Measurements from ENCODE around the gene PPP1R36. TPM values are rescaled to one million over a fixed set of nuclear protein-coding genes. Genes with fewer than 3 reads are reported as not detected.

PPP1R36 gene
- total RNA-seq, 2 experiments from 2014 or later, result not detected

DNA sequence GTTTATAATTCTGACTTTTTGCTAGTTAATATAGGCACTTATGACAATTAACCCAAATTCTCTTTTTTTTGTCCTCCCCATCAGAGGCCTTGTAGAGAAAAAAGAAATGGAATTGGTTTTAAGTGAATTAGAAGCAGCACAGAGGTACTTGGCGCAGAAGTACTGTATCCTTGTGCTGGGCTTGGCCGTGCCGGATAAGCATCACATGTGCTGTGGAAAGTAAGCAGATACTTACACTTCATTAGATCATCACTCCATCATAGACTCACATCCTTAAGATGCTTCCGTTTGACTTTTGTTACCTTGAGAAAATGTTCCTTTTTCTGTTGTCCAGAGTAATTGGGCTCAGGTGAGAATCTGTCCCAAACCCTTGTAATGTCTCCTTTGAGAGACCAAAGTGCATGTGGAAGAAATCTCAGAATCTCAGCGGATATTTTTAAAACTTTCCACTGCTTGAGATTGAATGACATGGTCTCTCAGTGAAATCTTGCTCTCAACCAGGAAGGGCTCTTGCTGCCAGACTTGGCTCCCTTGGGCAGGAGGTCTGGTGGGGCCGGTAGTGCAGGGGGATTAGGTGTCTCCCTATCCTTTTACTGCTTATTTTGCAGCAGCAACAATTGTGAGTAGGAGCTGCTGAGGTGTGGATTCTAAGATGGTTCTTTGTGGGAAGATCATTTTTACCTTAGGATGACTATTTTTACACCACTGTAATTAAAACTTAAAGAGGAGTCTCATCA lies 24.8 kb downstream of the PPP1R36 start:
- no peaks in the 10 kb centered on the region for H3K36me3 Mint-ChIP-seq (ENCODE audit: low read depth)
- CTCF ChIA-PET, result interaction anchor here (0.6 kb wide), 1 partner anchor 141 kb away, joined by 3 read pairs; no protein-coding TSS in a partner anchor

DNA sequence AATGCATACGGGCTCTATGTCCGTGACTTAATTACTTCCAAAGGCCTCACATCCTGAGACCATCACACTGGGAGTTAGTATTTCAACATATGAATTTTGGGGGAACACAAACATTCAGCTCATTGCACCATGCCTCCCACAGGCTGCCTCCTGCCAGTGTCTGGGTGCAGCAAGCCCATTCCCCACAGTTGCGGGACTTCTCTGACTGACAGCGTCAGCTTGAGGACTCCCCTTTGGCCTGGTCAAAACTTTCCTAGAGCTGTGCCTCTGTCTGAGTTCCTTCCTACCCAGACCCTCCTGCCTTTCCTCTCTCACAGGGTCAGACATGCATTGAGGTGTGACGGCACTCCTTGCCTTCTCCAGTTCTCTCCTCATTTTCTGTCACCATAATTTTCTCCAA lies 27.4 kb downstream of the PPP1R36 start:
- CTCF ChIA-PET, result interaction anchor here (1.7 kb wide), 1 partner anchor 60 kb away, joined by 3 read pairs; no protein-coding TSS in a partner anchor
- H3K4me3 Mint-ChIP-seq, result no peak overlapping the region
- no peaks in the 10 kb centered on the region for H3K4me1 Mint-ChIP-seq (ENCODE audit: low read depth)
- no peaks in the 10 kb centered on the region for H3K36me3 Mint-ChIP-seq (ENCODE audit: low read depth)
- no peak overlapping the region for H3K27ac Mint-ChIP-seq
- no peaks in the 10 kb centered on the region for H3K9me3 Mint-ChIP-seq
- H3K27me3 Mint-ChIP-seq (ENCODE audit: low read depth), result no peaks in the 10 kb centered on the region
- no peak for DNase-seq
- intact Hi-C loops (cut with micrococcal nuclease), result no loop called here

More for the DNA sequence above, 24.8 kb downstream of the PPP1R36 start:
- no peak for DNase-seq
- intact Hi-C loops (cut with micrococcal nuclease), result no loop called here
- Mint-ChIP-seq H3K9me3 (peaks cover 1% of the 10 kb centered on the region), H3K27me3 (ENCODE audit: low read depth) (no peaks in the 10 kb centered on the region), H3K4me1 (ENCODE audit: low read depth) (no peaks in the 10 kb centered on the region), H3K27ac (no peak overlapping the region), H3K4me3 (no peak overlapping the region)

DNA sequence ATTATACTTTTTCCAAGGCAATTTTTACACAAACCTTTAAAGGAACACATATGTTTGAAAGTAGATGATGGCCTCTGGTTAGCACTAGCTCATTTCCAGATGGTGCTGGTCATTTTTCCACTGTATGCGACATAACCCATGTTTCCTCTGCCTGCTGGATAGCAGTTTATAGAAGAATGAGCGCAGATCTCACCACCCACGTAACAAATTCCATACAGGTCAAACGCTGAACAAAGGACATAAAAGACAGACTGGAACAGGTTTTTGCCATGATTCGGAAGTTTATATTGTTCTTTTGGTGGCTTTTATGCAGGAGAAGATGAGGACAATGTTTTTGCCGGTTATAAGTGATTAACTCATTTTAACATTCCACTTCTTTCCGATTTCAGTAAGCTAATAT lies 30.7 kb downstream of the PPP1R36 start:
- DNase-seq, result no peak
- no peaks in the 10 kb centered on the region for H3K9me3 Mint-ChIP-seq
- H3K36me3 Mint-ChIP-seq (ENCODE audit: low read depth), result no peaks in the 10 kb centered on the region
- H3K27ac Mint-ChIP-seq, result no peak overlapping the region
- no peaks in the 10 kb centered on the region for H3K4me1 Mint-ChIP-seq (ENCODE audit: low read depth)
- H3K4me3 Mint-ChIP-seq, result no peak overlapping the region
- no peaks in the 10 kb centered on the region for H3K27me3 Mint-ChIP-seq (ENCODE audit: low read depth)
- intact Hi-C loops (cut with micrococcal nuclease), result no loop called here
- CTCF ChIA-PET, result no interaction called here

DNA sequence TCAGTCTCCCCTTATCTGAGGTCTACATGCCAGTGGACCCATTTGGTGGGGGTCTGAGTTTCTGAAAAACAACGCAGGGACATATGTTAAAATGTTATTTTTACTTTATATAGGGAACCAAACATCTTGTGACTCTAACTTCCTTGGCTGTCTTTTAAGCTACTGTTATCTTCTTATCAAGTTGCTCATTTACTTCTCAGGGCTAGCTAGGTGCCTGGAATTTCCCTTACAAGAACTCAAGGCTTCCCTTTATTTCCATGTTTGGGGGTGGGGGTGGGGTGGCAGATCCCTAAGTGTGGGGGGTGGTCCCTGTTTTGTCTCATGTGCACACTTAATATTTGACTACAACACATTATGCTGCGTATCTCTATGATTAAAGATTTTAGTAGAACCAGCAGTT lies 31.6 kb downstream of the PPP1R36 start:
- Mint-ChIP-seq H3K27me3 (ENCODE audit: low read depth) (no peaks in the 10 kb centered on the region), H3K9me3 (no peaks in the 10 kb centered on the region), H3K4me3 (no peak overlapping the region), H3K4me1 (ENCODE audit: low read depth) (no peaks in the 10 kb centered on the region), H3K27ac (no peak overlapping the region), H3K36me3 (ENCODE audit: low read depth) (no peaks in the 10 kb centered on the region)
- CTCF ChIA-PET, result interaction anchor here (0.9 kb wide), 1 partner anchor 9 kb away, joined by 3 read pairs; no protein-coding TSS in a partner anchor
- no peak for DNase-seq
- intact Hi-C loops (cut with micrococcal nuclease), result no loop called here

DNA sequence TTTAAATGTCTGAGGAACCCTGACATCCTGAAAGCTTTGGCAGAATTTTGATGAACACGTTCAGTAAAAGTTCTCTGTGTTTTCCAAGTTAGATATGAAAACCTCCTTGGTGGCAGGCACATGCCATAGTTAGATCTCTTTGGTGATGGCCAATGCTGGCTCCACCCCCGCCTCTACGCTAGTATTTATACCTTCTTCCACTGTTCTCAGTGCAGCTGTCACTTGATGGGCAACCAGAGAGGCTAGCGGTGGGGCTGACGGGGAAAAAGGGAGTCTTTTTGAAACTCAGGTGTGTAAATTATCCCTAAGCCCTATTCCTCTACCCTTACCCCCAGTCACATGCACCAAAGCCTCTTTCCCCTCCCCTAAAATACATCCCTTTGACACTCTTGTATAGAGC lies 32.1 kb downstream of the PPP1R36 start:
- Mint-ChIP-seq H3K27ac (no peak overlapping the region), H3K4me3 (no peak overlapping the region), H3K36me3 (ENCODE audit: low read depth) (no peaks in the 10 kb centered on the region), H3K4me1 (ENCODE audit: low read depth) (no peaks in the 10 kb centered on the region), H3K9me3 (no peaks in the 10 kb centered on the region), H3K27me3 (ENCODE audit: low read depth) (no peaks in the 10 kb centered on the region)
- DNase-seq, result no peak
- intact Hi-C loops (cut with micrococcal nuclease), result no loop called here
- CTCF ChIA-PET, result interaction anchor here (0.9 kb wide), 1 partner anchor 9 kb away, joined by 3 read pairs; no protein-coding TSS in a partner anchor

DNA sequence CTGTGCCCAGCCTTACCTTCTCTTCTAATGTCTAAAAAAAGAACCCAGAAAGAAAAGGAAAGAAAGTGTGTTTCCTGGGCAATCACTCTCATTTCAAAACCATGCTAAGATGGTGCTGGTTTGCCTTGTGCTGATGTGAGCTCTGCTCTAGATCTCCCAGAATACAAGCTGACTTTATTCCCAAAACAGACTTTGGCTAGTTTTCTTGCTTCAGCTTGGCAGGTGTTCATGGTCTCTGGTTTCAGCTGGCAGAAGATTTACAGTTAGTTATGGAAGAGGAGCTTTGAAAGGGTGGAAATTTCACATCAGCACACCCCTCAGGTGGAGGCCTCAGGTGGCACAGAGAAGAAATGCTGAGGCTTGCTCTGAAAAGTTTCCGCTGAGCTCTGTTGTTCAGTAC lies 34.4 kb downstream of the PPP1R36 start:
- H3K27ac Mint-ChIP-seq, result no peak overlapping the region
- H3K9me3 Mint-ChIP-seq, result no peaks in the 10 kb centered on the region
- no peaks in the 10 kb centered on the region for H3K27me3 Mint-ChIP-seq (ENCODE audit: low read depth)
- CTCF ChIA-PET, result interaction anchor here (0.9 kb wide), 1 partner anchor 53 kb away, joined by 3 read pairs; no protein-coding TSS in a partner anchor
- H3K36me3 Mint-ChIP-seq (ENCODE audit: low read depth), result no peaks in the 10 kb centered on the region
- intact Hi-C loops (cut with micrococcal nuclease), result no loop called here
- no peaks in the 10 kb centered on the region for H3K4me1 Mint-ChIP-seq (ENCODE audit: low read depth)
- no peak for DNase-seq
- H3K4me3 Mint-ChIP-seq, result no peak overlapping the region

DNA sequence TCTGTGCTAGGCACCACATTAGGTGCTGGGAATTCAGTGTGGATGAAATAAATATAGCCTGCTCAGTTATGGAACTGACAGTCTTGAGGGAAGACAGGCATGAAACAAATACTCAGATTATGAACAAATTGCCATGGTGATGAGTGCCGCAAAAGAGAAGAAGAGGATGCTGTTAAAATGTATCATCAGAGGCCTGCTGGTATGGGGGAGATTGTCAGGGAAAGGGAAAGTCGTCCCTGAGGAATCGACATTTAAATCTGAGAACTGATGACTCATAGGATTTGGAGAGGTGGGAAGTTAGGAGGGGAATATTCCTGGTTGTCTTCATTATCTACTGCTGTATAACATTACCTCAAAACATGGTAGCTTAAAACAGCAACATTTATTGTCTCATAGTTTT lies 42.0 kb downstream of the PPP1R36 start:
- CTCF ChIA-PET, result no interaction called here
- Mint-ChIP-seq H3K27me3 (ENCODE audit: low read depth) (no peaks in the 10 kb centered on the region), H3K4me1 (ENCODE audit: low read depth) (no peaks in the 10 kb centered on the region), H3K36me3 (ENCODE audit: low read depth) (no peaks in the 10 kb centered on the region), H3K27ac (no peak overlapping the region), H3K4me3 (no peak overlapping the region), H3K9me3 (no peaks in the 10 kb centered on the region)
- intact Hi-C loops (cut with micrococcal nuclease), result no loop called here
- DNase-seq, result no peak

DNA sequence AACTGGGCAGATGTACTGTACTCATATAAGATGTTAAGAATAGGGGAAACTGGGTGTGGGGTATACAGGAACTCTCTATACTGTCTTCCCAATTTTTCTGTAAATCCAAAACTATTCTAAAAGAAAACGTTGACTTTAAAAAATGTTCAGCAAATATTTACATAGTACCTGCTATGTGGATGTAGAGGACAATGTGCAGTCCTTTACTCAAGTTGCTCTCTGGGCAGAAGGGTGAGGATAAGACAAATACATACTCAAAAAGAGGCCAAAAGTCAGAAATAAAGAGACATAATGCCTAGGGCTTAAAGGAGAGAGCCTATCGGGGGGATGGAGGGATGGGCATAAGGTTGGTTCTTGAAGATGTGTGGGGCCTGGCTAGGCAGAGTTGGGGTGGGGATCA lies 44.7 kb downstream of the PPP1R36 start:
- no peak for DNase-seq
- Mint-ChIP-seq H3K4me1 (ENCODE audit: low read depth) (no peaks in the 10 kb centered on the region), H3K27me3 (ENCODE audit: low read depth) (peaks cover 6% of the 10 kb centered on the region), H3K4me3 (no peak overlapping the region), H3K36me3 (ENCODE audit: low read depth) (no peaks in the 10 kb centered on the region), H3K9me3 (no peaks in the 10 kb centered on the region), H3K27ac (no peak overlapping the region)
- CTCF ChIA-PET, result no interaction called here
- intact Hi-C loops (cut with micrococcal nuclease), result no loop called here

DNA sequence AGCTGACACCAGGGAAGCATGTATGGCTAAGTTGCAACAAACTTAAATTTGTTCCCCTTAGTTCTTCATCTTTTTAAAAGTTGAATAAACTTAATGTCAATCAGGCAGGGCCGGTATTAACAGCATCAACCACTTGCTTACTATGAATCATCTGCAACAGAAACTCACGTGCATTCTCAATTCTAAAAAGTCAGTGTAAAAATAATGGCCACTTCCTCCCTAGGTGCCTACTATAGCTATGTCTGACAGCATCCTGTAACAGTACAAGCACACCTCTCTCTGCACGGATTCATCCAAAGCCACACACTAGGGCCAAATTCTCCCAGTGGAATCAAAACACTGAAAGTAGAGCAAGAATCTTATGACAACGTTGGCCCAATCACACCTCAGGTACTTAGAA lies 48.6 kb downstream of the PPP1R36 start:
- Mint-ChIP-seq H3K4me3 (no peak overlapping the region), H3K27ac (no peak overlapping the region), H3K9me3 (no peaks in the 10 kb centered on the region), H3K4me1 (ENCODE audit: low read depth) (no peaks in the 10 kb centered on the region), H3K36me3 (ENCODE audit: low read depth) (no peaks in the 10 kb centered on the region), H3K27me3 (ENCODE audit: low read depth) (peaks cover 17% of the 10 kb centered on the region)
- CTCF ChIA-PET, result interaction anchor here (0.5 kb wide), 1 partner anchor 42 kb away, joined by 3 read pairs; no protein-coding TSS in a partner anchor
- intact Hi-C loops (cut with micrococcal nuclease), result no loop called here
- DNase-seq, result no peak

DNA sequence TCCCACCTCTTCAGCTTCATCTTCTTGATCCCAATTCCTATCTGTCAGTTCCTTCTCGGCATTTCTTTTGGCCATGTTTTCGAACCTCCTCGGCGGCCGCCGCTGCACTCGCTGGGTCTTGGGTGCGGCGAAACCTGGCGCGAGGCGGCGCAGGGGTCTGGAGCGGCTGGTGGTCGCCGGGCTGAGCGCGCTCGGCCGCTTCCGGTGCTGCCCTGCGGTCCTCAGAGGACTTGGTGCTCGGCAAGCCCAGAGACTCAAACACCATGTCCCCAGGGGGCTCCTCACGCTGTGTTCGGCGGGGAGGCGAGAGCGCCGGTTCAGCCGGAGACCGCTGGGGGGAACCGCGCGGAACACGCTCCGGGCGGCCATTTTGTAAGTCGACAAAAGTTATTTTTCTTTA lies 51.8 kb downstream of the PPP1R36 start:
- Mint-ChIP-seq H3K9me3 (no peaks in the 10 kb centered on the region), H3K4me1 (ENCODE audit: low read depth) (no peaks in the 10 kb centered on the region), H3K4me3 (no peak overlapping the region), H3K27ac (no peak overlapping the region), H3K36me3 (ENCODE audit: low read depth) (no peaks in the 10 kb centered on the region), H3K27me3 (ENCODE audit: low read depth) (peaks cover 21% of the 10 kb centered on the region)
- intact Hi-C loops (cut with micrococcal nuclease), result no loop called here
- DNase-seq, result no peak
- CTCF ChIA-PET, result no interaction called here

DNA sequence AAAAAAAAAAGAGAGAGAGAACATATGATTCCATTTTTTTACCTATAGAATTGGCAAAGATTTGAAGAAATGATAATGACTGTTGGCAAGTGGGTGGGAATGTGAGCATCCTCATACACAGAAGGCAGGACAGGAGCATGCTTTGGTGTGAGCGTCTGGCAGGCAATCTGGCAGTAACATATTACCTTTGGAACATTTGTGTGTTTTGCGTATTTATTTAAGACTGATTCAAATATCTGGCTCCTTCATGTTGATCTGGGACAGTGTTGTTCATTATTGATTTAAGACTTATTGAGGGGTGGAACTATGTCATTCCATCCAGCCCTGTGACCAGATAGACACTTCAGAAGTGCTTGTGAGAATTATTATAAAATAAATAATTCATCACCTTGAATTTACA lies 53.1 kb downstream of the PPP1R36 start:
- DNase-seq, result no peak
- Mint-ChIP-seq H3K27me3 (ENCODE audit: low read depth) (peaks cover 18% of the 10 kb centered on the region), H3K4me1 (ENCODE audit: low read depth) (no peaks in the 10 kb centered on the region), H3K36me3 (ENCODE audit: low read depth) (no peaks in the 10 kb centered on the region), H3K27ac (no peak overlapping the region), H3K4me3 (no peak overlapping the region), H3K9me3 (no peaks in the 10 kb centered on the region)
- CTCF ChIA-PET, result no interaction called here
- intact Hi-C loops (cut with micrococcal nuclease), result no loop called here

DNA sequence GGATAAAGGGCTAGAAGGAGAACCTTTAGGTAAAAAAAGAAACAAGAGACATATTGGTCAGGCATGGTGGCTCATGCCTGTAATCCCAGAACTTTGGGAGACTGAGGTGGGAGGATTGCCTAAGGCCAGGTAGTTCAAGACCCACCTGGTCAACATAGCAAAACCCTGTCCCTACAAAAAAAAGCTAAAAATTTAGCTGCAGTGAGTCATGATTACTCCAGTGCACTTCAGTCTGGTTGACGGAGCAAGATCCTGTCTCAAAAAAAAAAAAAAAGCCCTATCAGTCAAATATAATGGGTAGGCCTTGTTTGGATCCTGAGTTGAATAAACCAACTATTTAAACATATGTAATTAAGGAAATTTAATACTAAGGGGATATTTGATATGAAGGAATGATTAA lies 54.2 kb downstream of the PPP1R36 start:
- CTCF ChIA-PET, result no interaction called here
- intact Hi-C loops (cut with micrococcal nuclease), result no loop called here
- H3K27me3 Mint-ChIP-seq (ENCODE audit: low read depth), result peaks cover 15% of the 10 kb centered on the region
- H3K9me3 Mint-ChIP-seq, result no peaks in the 10 kb centered on the region
- no peak for DNase-seq
- H3K36me3 Mint-ChIP-seq (ENCODE audit: low read depth), result no peaks in the 10 kb centered on the region
- no peak overlapping the region for H3K4me3 Mint-ChIP-seq
- H3K4me1 Mint-ChIP-seq (ENCODE audit: low read depth), result no peaks in the 10 kb centered on the region
- H3K27ac Mint-ChIP-seq, result no peak overlapping the region

DNA sequence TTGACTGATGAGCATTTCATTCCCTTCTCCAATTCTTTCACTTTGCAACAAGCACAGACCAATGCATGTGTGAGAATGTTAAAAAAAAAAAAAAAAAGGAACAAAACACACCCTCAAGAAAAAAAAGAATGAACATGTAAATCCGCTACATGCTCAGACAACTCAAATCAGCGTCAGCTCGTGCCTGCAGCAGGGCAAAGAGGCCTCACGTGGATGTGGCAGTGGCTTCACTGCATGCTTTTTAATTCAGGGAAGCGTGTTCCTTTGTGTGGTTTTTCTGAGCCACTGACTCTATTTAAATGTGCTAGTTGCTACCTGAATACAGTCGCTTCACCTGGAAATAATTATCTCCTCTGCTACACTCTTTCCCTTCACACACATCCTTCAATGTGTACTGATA lies 55.1 kb downstream of the PPP1R36 start:
- no peak overlapping the region for H3K4me3 Mint-ChIP-seq
- H3K36me3 Mint-ChIP-seq (ENCODE audit: low read depth), result no peaks in the 10 kb centered on the region
- intact Hi-C loops (cut with micrococcal nuclease), result no loop called here
- H3K9me3 Mint-ChIP-seq, result no peaks in the 10 kb centered on the region
- no peaks in the 10 kb centered on the region for H3K4me1 Mint-ChIP-seq (ENCODE audit: low read depth)
- H3K27ac Mint-ChIP-seq, result no peak overlapping the region
- H3K27me3 Mint-ChIP-seq (ENCODE audit: low read depth), result peaks cover 15% of the 10 kb centered on the region
- CTCF ChIA-PET, result no interaction called here
- DNase-seq, result no peak

Measured in activated naive CD4-positive, alpha-beta T cell treated with anti-CD3 and anti-CD28 coated beads for 36 hours (primary cell).